GM19324 (cell line): ENCODE measurements around the gene LRGUK.
"Not testable (repeated sequence)": the region's sequence is repeated elsewhere in the genome, so short reads cannot be mapped to it uniquely, and the experiment has no call there.

Experiments used
- ATAC-seq: cut with Tn5 transposase; IDR thresholded peaks from one replicate; pipeline ENCODE4 v1.9.1; 2021; ENCODE audit warnings: mild to moderate bottlenecking, moderate library complexity; ENCODE audit not compliant: unreplicated experiment, low FRiP score

LRGUK gene, protein sequence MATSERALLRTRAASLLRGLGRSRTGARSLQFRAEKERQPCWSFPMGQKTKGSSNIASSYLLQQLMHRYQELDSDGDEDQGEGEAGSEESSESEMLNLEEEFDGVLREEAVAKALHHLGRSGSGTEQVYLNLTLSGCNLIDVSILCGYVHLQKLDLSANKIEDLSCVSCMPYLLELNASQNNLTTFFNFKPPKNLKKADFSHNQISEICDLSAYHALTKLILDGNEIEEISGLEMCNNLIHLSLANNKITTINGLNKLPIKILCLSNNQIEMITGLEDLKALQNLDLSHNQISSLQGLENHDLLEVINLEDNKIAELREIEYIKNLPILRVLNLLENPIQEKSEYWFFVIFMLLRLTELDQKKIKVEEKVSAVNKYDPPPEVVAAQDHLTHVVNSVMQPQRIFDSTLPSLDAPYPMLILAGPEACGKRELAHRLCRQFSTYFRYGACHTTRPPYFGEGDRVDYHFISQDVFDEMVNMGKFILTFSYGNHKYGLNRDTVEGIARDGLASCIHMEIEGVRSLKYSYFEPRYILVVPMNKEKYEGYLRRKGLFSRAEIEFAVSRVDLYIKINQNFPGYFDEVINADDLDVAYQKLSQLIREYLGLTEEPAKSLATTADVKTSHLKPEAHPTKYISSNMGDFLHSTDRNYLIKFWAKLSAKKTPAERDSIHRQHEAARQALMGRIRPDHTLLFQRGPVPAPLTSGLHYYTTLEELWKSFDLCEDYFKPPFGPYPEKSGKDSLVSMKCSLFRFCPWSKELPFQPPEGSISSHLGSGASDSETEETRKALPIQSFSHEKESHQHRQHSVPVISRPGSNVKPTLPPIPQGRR

DNA sequence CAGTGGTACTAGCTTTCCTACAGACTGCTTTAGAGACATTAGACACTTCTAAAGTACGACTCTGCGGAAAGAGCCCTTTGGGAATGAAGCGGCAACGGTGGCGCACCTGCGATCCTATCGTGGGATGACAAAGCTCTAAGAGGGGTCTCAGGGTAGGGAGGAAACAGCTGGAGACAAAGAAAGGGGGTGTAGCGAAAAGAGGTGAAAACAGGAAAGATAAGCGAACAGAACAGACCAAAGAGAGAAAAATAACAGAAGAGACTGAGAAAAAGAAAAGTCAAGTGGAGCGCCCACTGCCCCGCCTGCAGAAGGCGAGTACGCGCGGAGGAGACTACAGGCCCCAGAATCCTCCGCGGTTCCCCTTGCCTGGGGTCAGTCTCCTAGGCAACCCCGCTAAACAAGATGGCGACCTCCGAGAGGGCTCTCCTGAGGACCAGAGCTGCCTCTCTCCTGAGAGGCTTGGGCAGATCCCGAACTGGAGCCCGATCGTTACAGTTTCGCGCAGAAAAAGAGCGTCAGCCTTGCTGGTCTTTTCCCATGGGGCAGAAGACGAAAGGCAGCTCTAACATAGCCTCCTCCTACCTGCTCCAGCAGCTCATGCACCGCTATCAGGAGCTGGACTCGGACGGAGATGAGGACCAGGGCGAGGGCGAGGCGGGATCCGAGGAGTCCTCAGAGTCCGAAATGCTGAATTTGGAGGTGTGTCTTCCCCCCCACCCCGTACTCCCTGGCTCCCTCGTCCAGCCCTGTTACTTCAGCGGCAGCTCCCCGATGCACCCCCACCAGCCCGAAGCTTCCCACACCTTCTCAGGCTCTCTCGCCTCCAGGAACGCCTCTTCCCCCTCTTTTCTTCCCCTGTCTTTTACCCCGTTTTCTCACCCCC, at the start of gene LRGUK:
Gene LRGUK (plus strand): TSS at position 375 of the 883 bp plus-strand sequence. CDS start 28 bp downstream, at position 403.
- peak; percentile 100 for ATAC-seq

DNA sequence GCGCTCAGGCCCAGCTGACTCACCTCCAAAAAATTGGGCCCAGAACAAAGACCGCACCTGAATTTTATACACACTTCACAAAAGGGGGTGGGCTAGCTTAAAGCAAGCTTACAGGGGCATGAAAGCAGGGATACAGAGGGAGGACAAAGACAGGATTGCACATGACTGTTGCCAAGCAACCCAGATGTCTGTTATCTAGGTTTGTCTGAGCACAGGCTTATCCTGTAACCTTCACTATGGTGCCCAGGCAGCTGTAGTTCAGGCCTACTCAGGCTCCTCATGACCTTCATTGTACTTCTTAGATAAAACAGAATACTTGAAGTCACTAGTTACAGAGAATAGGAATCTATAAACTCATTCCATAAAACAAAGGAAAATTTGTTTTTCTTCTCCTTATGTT, 49.6 kb upstream of the LRGUK start:
- not testable (repeated sequence) for ATAC-seq

DNA sequence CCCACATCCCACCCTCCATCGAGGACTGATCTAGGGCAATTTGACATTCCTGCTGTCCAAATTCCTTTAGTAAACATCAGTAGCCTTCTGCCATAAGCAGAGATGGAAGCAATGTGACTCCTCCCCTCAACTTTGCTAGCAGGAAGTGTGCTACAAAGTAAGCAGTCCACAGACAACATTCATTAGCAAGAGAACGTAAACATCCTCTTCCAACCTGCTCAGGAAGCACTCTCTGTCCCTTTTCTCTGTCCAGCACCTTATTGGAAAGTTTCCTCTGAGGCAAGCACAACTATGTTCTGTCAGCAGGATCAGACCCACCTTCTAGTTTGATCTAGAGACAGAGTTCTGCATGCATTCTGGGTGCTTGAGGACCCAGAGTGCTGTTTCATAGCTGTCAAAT, 48.1 kb upstream of the LRGUK start:
- ATAC-seq = no peak

DNA sequence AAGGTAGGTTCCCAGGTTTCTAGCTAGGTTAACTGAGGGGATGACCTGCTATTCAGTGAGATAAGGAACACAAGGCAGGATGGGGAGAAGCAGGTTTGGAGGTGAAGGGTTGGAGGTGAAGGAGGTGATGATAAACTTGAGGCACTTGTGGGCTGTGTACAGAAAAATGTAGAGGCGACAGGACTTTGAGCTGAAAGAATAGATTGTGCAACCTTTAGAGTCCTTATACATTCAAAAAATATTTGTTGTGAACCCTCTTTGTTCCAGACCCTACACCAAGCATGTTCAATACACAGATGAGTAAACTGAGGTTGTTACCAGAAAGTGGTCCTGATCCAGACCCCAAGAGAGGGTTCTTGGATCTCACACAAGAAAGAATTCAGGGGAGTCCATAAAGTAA, 45.4 kb upstream of the LRGUK start:
- no peak for ATAC-seq

DNA sequence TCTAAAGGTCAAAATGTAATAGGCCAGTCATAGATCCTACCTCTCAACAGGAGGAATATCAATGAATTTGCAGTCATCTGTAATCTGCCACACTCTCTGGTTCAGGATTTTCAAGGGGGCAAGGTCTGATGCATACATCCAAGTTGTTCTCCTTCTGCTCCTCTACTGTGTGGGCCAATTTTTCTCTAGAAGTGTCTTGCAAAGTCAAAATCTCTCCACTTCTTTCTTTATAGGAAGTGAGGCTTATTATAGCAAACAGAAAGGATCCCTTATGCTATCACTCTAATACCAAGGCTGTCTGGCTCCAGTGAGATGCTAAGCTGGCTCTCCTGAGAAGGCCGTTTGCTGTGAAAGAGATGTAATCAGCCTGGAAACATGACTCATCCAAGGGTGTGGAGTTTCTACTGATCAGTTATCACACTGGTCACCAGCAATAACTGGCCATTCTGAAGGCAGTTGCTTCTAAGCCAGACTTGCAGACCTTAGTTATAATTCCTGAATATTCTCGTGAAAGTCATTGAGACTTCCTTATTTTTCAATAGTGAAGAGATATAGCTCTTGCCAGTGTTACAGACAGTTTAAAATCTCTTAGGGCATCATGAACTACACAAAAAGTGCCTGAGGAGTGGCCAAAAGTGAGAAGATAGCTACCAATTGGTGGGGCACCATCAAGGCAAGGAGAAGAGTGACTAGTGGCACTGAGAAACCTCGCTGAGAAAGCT, 43.2 kb upstream of the LRGUK start:
- ATAC-seq = no peak

DNA sequence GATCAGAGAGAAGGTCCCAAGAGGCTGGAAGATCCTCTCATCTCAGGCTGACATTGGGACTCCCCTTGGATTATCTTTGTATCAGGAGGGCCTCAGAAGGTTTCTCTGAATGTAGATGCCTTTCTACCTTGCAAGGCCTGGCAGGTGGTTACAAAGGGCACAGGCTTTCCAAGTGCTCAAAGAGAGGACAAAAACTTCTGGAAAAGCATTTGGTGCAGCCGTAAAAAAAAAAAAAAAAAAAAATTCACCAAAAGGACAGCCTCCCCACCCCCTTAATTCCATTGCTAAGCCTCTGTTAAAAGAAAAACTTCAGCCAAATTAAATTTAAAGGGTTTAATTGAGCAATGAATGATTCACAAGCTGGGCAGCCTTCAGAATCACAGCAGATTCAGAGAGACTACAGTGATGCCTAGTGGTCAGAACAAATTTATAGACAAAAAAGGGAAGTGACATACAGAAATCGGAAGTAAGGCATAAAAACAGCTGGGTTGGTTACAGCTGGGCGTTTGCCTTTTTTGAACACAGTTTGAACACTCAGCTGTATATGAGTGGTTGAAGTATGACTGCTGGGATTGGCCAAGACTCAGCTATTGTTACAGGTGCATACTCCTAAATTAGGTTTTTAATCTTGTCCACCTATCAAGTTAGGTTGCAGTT, 42.5 kb upstream of the LRGUK start:
- no peak for ATAC-seq

DNA sequence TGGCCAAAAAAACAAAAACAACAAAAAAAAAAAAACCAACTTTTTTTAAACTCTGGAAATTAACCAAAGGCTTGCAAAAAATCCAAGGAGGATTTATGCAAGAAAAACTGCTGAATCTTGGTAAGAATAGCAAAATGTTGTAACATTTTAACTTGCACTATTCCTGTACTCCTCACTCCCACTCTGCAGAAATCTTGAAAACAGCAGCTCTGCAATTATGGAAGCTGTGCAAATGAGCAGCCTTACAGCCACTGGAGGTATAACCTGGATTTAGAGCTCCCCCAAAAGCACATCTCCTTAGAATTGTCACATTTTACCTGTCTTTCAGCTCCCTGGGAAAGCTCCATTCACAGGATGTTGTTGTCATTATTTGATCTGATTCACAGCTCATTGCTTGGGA, 41.8 kb upstream of the LRGUK start:
- no peak for ATAC-seq

DNA sequence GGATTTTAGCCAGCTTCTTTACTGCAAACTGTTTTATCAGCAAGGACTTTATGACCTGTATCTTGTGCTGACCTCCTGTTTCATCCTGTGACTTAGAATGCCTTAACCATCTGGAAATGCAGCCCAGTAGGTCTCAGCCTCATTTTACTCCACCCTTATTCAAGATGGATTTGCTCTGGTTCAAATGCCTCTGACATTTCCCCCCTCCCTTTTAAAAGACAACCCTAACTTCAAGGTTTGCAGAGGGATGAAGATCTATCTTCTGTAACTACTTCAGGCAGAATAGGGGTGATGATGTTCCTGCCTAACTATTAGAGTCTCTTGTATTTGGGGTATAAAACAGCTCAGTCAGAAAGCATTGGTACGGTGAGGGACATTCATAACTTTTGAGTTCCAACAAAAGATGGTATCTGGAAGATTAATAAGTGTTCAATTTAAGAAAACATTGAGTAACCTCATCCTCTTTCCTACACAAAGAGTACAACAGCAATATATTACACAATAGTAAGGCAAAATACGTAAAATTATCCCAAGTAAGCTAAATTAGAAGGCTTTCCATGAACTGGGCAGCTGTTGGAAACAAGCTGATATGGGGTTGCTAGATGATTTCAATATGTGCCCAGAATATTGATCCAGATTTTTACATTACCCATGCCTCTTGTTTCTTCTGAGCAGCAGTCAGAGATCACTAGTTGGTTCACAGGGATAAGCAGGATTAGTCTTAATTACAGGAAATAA, 40.0 kb upstream of the LRGUK start:
- no peak for ATAC-seq

DNA sequence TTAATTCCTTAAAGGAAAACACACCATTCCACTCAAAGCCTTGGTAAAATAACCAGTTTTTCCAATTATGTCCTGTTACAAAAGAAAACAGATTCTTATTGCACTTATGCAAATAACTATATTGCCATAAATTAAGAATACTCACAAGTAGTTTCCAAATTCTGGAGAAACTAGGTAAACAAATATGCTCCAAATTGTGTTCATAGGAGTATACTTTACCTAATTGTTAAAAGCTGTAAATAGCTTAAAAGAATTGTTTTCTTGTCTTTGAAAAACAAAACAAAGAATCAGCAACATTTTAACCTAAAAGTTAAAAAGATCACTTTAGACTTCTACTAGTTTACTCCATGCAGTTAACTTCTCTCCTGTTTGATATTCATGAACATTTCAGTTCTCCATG, 38.9 kb upstream of the LRGUK start:
- ATAC-seq = no peak

DNA sequence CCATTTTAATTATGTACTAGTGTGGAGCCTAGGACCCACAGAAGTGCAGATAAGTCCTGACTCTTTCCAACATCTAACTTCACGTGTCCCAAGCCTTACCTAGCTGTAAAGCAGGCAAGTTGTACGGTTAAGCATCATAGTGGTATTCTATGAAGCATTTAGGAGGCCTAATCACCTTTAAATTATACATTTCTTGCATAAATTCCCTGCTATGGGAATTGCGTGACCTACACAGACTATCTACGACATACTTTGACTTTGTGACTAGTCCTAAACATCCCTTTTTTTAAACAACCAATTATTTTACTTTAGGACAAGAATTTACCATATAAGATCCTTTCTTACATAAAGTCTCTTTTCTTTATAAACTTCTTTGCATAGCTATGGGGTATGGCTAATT, 37.7 kb upstream of the LRGUK start:
- ATAC-seq = no peak

DNA sequence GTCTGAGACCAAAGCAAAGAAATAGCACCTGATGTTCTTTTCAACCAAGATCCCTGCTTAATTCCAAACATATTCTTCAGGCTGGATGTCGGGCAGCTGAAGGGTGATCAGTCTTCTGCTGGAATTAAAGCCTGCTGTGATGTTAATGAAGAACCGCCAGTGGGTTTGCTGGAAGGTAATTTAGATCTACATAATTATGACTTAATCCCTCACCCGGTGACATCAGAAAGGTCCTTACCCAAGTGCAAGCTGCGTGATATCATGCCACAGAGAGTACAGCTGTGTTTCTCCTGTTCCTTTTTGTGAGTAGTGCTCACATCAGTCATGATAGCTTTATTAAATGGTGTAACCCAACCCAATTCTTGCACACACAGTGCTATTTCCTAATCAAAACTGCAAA, 29.1 kb upstream of the LRGUK start:
- no peak for ATAC-seq

DNA sequence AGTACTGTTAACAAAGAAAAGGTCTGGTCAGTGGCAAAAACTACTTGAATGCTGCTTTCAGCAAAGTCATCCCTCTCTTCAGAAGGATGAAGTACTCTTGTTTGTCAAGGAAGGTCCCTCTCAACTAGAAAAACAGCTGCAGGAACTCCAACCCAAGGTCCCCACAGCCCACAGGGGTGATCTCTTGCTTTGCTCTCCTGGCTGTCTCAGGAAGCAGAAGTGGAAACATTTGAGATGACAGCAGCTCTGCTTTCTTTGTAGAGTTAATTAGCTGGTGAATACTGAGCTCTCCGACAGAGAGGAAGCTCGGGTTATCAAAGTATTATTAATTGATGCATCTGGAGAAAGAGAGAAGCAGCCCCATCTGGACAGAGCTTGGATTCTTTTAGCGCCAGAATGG, 25.4 kb upstream of the LRGUK start:
- ATAC-seq = no peak

DNA sequence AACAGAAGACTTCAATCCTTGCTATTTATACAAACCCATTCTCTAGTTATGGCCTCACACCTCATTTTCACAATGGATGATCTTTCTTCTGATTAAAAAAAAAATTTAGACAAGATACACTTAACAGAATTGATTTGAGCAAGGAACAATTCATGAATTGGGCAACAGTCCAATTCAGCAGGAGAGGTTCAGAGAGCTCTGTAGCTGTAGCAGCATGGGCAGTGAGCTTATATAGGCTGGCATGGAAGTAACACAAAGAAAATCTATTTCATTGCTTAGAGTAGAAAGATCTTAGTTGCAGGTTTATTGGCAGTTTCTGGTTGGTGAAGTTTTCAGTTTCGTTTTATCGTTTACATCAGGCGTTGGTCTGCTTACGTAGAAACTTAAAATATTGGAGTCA, 23.0 kb upstream of the LRGUK start:
- no peak for ATAC-seq

DNA sequence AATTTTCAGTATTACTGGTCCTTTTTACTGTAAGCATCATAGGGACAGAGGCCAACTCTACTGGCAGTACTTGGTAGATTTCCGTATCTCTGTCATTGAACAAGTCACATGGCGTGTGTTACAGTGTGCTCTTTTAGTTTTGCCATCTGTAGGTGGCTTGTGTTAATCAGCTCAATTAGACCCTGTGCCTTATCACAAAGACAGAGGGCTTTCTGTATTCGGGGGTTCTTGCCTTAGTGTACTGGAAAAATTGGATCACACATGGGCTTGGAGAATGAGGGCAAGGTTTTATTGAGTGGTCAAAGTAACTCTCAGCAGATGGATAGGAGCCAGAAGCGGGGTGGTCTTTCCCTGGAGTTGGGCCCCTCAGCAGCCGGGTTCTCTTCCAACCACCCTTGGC, 21.3 kb upstream of the LRGUK start:
- ATAC-seq = no peak

DNA sequence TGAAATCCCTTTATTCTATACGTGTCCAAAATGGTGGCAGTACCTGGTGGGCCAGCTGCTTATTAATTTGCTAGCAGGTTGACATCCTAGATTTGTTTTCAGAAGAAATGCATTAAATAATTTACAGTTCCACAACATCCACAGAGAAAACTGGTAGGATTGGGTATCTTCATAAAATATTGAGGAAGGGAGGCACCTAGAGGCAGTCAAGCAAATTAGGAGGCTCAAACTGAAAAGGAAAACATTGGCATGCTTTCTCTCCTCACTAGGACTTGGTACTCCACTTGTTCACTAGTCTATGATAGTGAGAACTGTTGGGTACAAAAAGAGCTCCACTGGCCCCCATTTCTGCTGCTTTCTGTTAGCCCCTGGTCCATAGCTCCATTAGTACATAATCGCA, 18.3 kb upstream of the LRGUK start:
- no peak for ATAC-seq

DNA sequence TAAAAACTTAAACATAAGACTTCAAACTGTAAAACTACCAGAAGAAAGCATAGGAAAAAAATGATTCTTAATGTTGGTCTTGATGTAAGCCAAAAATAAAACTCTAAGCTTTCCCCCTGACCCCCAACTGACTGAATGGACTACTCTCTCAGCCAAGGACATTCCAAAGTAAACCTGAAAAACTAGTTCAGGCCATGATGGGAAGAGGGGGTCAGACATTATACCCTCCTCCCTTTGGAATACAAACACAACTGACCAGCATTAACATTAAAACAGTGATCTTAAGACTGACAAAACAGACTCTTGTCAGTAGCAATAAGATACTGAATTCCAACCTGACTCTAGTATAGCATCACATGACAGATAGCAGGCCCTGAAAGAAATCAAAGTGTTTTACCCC, 13.5 kb upstream of the LRGUK start:
- ATAC-seq = no peak

DNA sequence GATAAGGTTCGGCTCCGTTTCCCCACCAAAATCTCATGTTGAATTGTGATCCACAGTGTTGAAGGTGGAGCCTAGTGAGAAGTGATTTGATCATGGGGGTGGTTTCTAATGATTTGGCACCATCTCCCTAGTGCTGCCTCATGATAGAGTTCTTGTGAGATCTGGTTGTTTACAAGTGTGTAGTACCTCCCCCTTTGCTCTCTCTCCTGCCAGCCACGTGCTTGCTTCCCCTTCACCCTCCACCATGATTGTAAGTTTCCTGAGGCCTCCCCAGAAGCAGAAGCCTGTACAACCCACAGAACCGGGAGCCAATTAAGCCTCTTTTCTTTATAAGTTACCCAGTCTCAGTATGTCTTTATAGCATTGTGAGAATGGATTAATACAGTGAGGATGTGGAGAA, 12.1 kb upstream of the LRGUK start:
- no peak for ATAC-seq

DNA sequence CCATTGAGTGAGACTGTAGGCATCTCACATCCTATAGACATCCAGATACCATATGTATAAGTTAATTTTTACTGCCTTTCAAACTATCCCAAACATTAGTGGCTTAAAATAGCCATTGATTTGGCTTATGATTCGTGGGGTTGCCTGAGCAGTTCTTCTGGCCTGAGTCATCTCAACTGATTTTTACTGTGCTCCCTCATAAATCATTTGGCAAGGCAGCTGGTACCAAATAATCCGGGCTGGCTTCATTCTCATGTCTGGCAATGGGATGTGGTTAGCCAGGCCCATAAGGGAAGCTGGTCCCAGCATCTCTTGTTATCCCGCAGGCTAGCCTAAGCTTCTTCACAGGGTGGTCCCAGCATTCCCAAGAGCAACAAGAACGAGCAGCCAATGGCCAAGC, 6.7 kb upstream of the LRGUK start:
- ATAC-seq = no peak

DNA sequence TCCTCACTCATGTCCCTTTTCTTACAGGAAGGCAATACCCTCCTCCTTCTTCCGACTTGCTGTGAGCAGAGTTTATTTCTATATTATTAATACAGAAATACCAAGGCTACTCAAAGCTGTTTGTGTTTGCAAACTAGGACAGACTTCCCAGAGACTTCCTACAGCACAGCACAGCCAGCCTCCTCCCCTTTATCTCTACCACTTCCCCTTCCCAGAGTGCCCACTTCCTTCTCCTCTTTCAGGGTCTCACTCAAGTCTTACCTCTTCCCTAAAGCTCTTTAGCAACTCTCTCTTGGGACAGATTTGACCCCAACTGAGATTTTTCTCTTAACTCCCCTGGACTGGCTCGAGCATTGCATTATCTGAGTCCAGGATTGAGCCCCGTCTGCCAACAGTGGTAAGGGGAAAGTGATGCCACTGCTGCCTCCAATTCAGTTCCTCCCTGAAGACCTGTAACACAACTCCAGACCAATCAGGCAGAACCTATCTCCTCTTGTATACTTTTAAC, 5.5 kb upstream of the LRGUK start:
- ATAC-seq = no peak
